Epithelial cell of prostate (primary cell): Measurements from ENCODE around the gene MED12L.

Experiments
- DNase-seq: peaks from one replicate; pipeline ENCODE4 v3.0.0-alpha.2; 2011; ENCODE audit warnings: low read depth, low spot score
- H3K27ac ChIP-seq: fragments of 450-650 bp; 2 replicates; pipeline ENCODE4 v1.5.1; 2017; ENCODE audit warnings: mild to moderate bottlenecking

MED12L gene

GRCh38 chr3:151203051-151203420 lies 117.6 kb downstream of the MED12L start, which contains the start of gene GPR171:
Gene GPR171, minus strand, starts transcription at chr3:151203216. Its CDS starts 3,830 bp downstream, at chr3:151199386.
- H3K27ac ChIP-seq = no peak within 1 kb of the TSS
- no peak for DNase-seq

- DNase-seq = no peak
- H3K27ac ChIP-seq = no peak overlapping the region
Measured at GRCh38 chr3:151204530-151205402, 119.3 kb downstream of the MED12L start.

- DNase-seq = no peak
- H3K27ac ChIP-seq = no peak overlapping the region
Measured at GRCh38 chr3:151205482-151205881, 120.0 kb downstream of the MED12L start.

GRCh38 chr3:151206201-151206600 lies 120.7 kb downstream of the MED12L start:
- DNase-seq = no peak
- no peak overlapping the region for H3K27ac ChIP-seq

- H3K27ac ChIP-seq = no peak overlapping the region
- DNase-seq = no peak
Measured at GRCh38 chr3:151209654-151210053, 124.2 kb downstream of the MED12L start.

- no peak overlapping the region for H3K27ac ChIP-seq
- no peak for DNase-seq
Measured at GRCh38 chr3:151210676-151211381, 125.4 kb downstream of the MED12L start.

- no peak overlapping the region for H3K27ac ChIP-seq
- DNase-seq = no peak
Measured at GRCh38 chr3:151213151-151213550, 127.7 kb downstream of the MED12L start.

GRCh38 chr3:151213881-151214280 lies 128.4 kb downstream of the MED12L start:
- H3K27ac ChIP-seq = no peak overlapping the region
- no peak for DNase-seq

GRCh38 chr3:151214459-151214858 lies 129.0 kb downstream of the MED12L start:
- no peak for DNase-seq
- H3K27ac ChIP-seq = no peak overlapping the region

GRCh38 chr3:151216641-151217607 lies 131.5 kb downstream of the MED12L start:
- no peak overlapping the region for H3K27ac ChIP-seq
- DNase-seq = no peak

GRCh38 chr3:151218136-151218535 lies 132.7 kb downstream of the MED12L start:
- DNase-seq = no peak
- H3K27ac ChIP-seq = no peak overlapping the region

GRCh38 chr3:151219056-151219455 lies 133.6 kb downstream of the MED12L start:
- DNase-seq = peak; percentile 56
- no peak overlapping the region for H3K27ac ChIP-seq

- DNase-seq = no peak
- H3K27ac ChIP-seq = no peak overlapping the region
Measured at GRCh38 chr3:151224268-151224866, 138.9 kb downstream of the MED12L start.

- H3K27ac ChIP-seq = no peak overlapping the region
- no peak for DNase-seq
Measured at GRCh38 chr3:151225040-151225975, 139.8 kb downstream of the MED12L start.

- no peak overlapping the region for H3K27ac ChIP-seq
- peak; percentile 78 for DNase-seq
Measured at GRCh38 chr3:151226088-151226563, 140.7 kb downstream of the MED12L start.

- H3K27ac ChIP-seq = no peak overlapping the region
- no peak for DNase-seq
Measured at GRCh38 chr3:151226825-151227224, 141.4 kb downstream of the MED12L start.

- DNase-seq = no peak
- no peak overlapping the region for H3K27ac ChIP-seq
Measured at GRCh38 chr3:151227266-151227806, 141.9 kb downstream of the MED12L start.
